Adrenal gland (tissue), 5 donors: ENCODE measurements around the gene ATXN1L.

Experiments
- POLR2A ChIP-seq, 2 donors: fragments of 450-650 bp; IDR thresholded peaks; one replicate each; pipeline ENCODE4 v1.6.1; 2017; ENCODE audit warnings: antibody characterized with exemption in 2 of 2, mild to moderate bottlenecking in 2 of 2, moderate library complexity in 1 of 2
- TF ChIP-seq, protein P1 (sequence below), 6 experiments: fragments of 450-650 bp in 4 of 6; fragments of 200-600 bp in 2 of 6; sonication (generic) in 1 of 6; IDR thresholded peaks; 1 replicate in 5 of 6; 2 replicates in 1 of 6; pipeline versions ENCODE4 v1.5.1 to v1.8.0; 2016 to 2021; ENCODE audit warnings: antibody characterized with exemption in 6 of 6, mild to moderate bottlenecking in 2 of 6, moderate library complexity in 1 of 6
- donor health status: DM: no; HTN: no; CAD: no.

DNA sequence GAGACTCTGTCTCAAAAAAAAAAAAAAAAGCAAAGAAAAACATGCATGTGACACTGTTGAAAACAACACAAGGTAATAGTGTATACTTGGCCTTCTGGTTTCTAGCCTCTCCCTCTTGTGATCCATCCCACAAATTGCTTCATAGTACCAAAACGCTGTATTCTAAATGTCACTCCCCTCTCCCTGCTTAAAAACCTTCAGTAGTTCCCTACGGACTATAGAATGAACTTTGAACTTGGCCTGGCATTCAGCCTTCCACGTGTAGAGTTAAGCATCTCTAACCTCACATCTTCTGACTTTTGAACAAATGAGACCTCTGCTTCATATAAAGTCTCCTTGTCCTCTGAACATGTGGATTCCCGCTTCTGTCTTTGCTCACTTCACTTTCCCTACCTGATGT lies 33.1 kb downstream of the ATXN1L start:
- TF ChIP-seq, protein P1, sequence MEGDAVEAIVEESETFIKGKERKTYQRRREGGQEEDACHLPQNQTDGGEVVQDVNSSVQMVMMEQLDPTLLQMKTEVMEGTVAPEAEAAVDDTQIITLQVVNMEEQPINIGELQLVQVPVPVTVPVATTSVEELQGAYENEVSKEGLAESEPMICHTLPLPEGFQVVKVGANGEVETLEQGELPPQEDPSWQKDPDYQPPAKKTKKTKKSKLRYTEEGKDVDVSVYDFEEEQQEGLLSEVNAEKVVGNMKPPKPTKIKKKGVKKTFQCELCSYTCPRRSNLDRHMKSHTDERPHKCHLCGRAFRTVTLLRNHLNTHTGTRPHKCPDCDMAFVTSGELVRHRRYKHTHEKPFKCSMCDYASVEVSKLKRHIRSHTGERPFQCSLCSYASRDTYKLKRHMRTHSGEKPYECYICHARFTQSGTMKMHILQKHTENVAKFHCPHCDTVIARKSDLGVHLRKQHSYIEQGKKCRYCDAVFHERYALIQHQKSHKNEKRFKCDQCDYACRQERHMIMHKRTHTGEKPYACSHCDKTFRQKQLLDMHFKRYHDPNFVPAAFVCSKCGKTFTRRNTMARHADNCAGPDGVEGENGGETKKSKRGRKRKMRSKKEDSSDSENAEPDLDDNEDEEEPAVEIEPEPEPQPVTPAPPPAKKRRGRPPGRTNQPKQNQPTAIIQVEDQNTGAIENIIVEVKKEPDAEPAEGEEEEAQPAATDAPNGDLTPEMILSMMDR (IDR thresholded peaks at IDR 0.05): no peak
- no peak for TF ChIP-seq POLR2A (IDR thresholded peaks at IDR 0.05)
